Body of pancreas (tissue), 4 donors: ENCODE measurements around the gene ZBP1.

Source experiments
- POLR2A ChIP-seq, 3 donors: fragments of 450-650 bp; IDR thresholded peaks; one replicate each; pipeline ENCODE4 v1.6.1; 2016; ENCODE audit warnings: antibody characterized with exemption in 3 of 3, mild to moderate bottlenecking in 2 of 3
- TF ChIP-seq, protein P1 (sequence below), 7 experiments: fragments of 450-650 bp in 4 of 7; fragments of 200-600 bp in 3 of 7; sonication (generic) in 3 of 7; IDR thresholded peaks; one replicate each; pipeline ENCODE4 v1.5.1; 2016 to 2019; ENCODE audit warnings: antibody characterized with exemption in 7 of 7

GRCh38 chr20:57628047-57628961 is 8.1 kb upstream of the ZBP1 start:
- TF ChIP-seq, protein P1, sequence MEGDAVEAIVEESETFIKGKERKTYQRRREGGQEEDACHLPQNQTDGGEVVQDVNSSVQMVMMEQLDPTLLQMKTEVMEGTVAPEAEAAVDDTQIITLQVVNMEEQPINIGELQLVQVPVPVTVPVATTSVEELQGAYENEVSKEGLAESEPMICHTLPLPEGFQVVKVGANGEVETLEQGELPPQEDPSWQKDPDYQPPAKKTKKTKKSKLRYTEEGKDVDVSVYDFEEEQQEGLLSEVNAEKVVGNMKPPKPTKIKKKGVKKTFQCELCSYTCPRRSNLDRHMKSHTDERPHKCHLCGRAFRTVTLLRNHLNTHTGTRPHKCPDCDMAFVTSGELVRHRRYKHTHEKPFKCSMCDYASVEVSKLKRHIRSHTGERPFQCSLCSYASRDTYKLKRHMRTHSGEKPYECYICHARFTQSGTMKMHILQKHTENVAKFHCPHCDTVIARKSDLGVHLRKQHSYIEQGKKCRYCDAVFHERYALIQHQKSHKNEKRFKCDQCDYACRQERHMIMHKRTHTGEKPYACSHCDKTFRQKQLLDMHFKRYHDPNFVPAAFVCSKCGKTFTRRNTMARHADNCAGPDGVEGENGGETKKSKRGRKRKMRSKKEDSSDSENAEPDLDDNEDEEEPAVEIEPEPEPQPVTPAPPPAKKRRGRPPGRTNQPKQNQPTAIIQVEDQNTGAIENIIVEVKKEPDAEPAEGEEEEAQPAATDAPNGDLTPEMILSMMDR (IDR thresholded peaks at IDR 0.05): no peak
- TF ChIP-seq POLR2A (IDR thresholded peaks at IDR 0.05): no peak
